Breast epithelium (tissue), 4 donors: ENCODE data around the gene TMEM115. TPM values are rescaled to one million over a fixed set of nuclear protein-coding genes. Genes with fewer than 3 reads are reported as not detected.

Experiments used
- DNase-seq, 2 donors: peaks; one replicate each; pipeline ENCODE4 v3.0.0-alpha.2; 2019; ENCODE audit warnings: low spot score in 2 of 2
- H3K27ac ChIP-seq, 2 donors: fragments of 200-600 bp; sonication (generic) in 1 of 2; one replicate each; pipeline ENCODE4 v1.5.1; 2016 to 2019; ENCODE audit warnings: mild to moderate bottlenecking in 1 of 2
- H3K27me3 ChIP-seq, 2 donors: fragments of 200-600 bp; sonication (generic) in 1 of 2; one replicate each; pipeline versions ENCODE4 v1.5.1 to v1.6.0; 2017 to 2019; ENCODE audit warnings: control low read depth in 1 of 2, mild to moderate bottlenecking in 1 of 2
- H3K36me3 ChIP-seq: fragments of 200-600 bp; one replicate; pipeline ENCODE4 v1.5.1; 2019
- H3K4me1 ChIP-seq, 2 donors: fragments of 200-600 bp; sonication (generic); one replicate each; pipeline ENCODE4 v1.5.1; 2016 to 2019; ENCODE audit warnings: control low read depth in 1 of 2
- H3K4me3 ChIP-seq, 3 donors: fragments of 200-600 bp; sonication (generic); 1 replicate in 2 of 3; 2 replicates in 1 of 3; pipeline ENCODE4 v1.5.1; 2016 to 2019; ENCODE audit warnings: mild to moderate bottlenecking in 3 of 3, moderate library complexity in 2 of 3
- H3K9me3 ChIP-seq, 2 donors: fragments of 200-600 bp; sonication (generic) in 1 of 2; one replicate each; pipeline ENCODE4 v1.5.1; 2016 to 2019; ENCODE audit warnings: control low read depth in 1 of 2
- CTCF ChIP-seq, 3 donors: fragments of 450-650 bp; IDR thresholded peaks; one replicate each; pipeline ENCODE4 v1.5.1; 2016 to 2017; ENCODE audit warnings: antibody characterized with exemption in 3 of 3, mild to moderate bottlenecking in 3 of 3, moderate library complexity in 3 of 3
- POLR2A ChIP-seq: fragments of 450-650 bp; IDR thresholded peaks from one replicate; pipeline ENCODE4 v1.6.1; 2016; ENCODE audit warnings: antibody characterized with exemption, mild to moderate bottlenecking, moderate library complexity
- POLR2AphosphoS5 ChIP-seq, 3 donors: sonication (generic); formaldehyde crosslinking; IDR thresholded peaks; one replicate each; pipeline ENCODE4 v1.6.1; 2017; ENCODE audit warnings: antibody characterized with exemption in 3 of 3
- intact Hi-C: fragments of 100-400 bp; cut with DNase I; formaldehyde crosslinking; loops from one replicate; pipeline ENCODE4 v1.15.1; 2023; ENCODE audit warnings: low total_unique reads
- total RNA-seq, 3 donors: library from RNA; depleted of rRNA; stranded (reverse); fragments of >200 nt; gene quantifications; one replicate each; pipeline ENCODE4 v1.1.0, GENCODE V29; 2016

Gene TMEM115
- total RNA-seq, 3 donors from 2014 or later = 46.7 to 67.3 (median 47.9) TPM

GRCh38 chr3:50331364-50331907, 27.9 kb downstream of the TMEM115 start:
- H3K4me1 ChIP-seq = peaks cover 9 to 27% of the 10 kb centered on the region in 2 donors
- DNase-seq = no peak
- H3K36me3 ChIP-seq = peaks cover 8% of the 10 kb centered on the region
- no peaks in the 10 kb centered on the region for H3K27me3 ChIP-seq
- H3K27ac ChIP-seq = no peak overlapping the region
- no peak overlapping the region for H3K4me3 ChIP-seq
- H3K9me3 ChIP-seq = no peaks in the 10 kb centered on the region
- TF ChIP-seq CTCF (IDR thresholded peaks at IDR 0.05) = no peak
- intact Hi-C loops = no loop called here

GRCh38 chr3:50330330-50330729, 29.0 kb downstream of the TMEM115 start:
- DNase-seq = no peak

GRCh38 chr3:50327943-50328691, 31.2 kb downstream of the TMEM115 start, which contains the start of gene TUSC2:
TUSC2 (minus strand) TSS chr3:50328223; CDS start chr3:50328099, 124 bp downstream.
- peak within 1 kb of the TSS; percentile 89 to 92 for H3K27ac ChIP-seq
- H3K4me1 ChIP-seq = peaks cover 0 to 8% of the 10 kb centered on the region in 2 donors
- no peaks in the 10 kb centered on the region for H3K27me3 ChIP-seq
- peak within 1 kb of the TSS; percentile 97 to 100 (median 98) for H3K4me3 ChIP-seq
- no peaks in the 10 kb centered on the region for H3K9me3 ChIP-seq
- H3K36me3 ChIP-seq = peaks cover 8% of the 10 kb centered on the region
- DNase-seq = peak; percentile 97
- TF ChIP-seq CTCF (IDR thresholded peaks at IDR 0.05) (peak in 1 of 3 donors; percentile 11), POLR2A (peak; percentile 56), POLR2AphosphoS5 (IDR thresholded peaks at IDR 0.05) (peak; percentile 62 to 91 (median 89))
- intact Hi-C loops = no loop called here

More at GRCh38 chr3:50330330-50330729, 29.0 kb downstream of the TMEM115 start:
- TF ChIP-seq CTCF (IDR thresholded peaks at IDR 0.05) (no peak), POLR2AphosphoS5 (IDR thresholded peaks at IDR 0.05) (no peak), POLR2A (no peak)
- Histone ChIP-seq H3K9me3 (no peaks in the 10 kb centered on the region), H3K4me1 (peaks cover under 1 to 19% of the 10 kb centered on the region in 2 donors), H3K4me3 (no peak overlapping the region), H3K36me3 (peaks cover 8% of the 10 kb centered on the region), H3K27me3 (no peaks in the 10 kb centered on the region), H3K27ac (no peak overlapping the region)
- intact Hi-C loops = no loop called here

GRCh38 chr3:50327129-50327528, 32.2 kb downstream of the TMEM115 start:
- H3K27me3 ChIP-seq = no peaks in the 10 kb centered on the region
- peaks cover 0 to 16% of the 10 kb centered on the region in 2 donors for H3K4me1 ChIP-seq
- peaks cover 8% of the 10 kb centered on the region for H3K36me3 ChIP-seq
- intact Hi-C loops = no loop called here
- no peak for TF ChIP-seq CTCF (IDR thresholded peaks at IDR 0.05)
- TF ChIP-seq POLR2AphosphoS5 (IDR thresholded peaks at IDR 0.05) = no peak
- TF ChIP-seq POLR2A = no peak
- no peak for DNase-seq
- no peaks in the 10 kb centered on the region for H3K9me3 ChIP-seq
- peak overlapping the region; percentile 97 to 100 (median 98) for H3K4me3 ChIP-seq
- H3K27ac ChIP-seq = peak overlapping the region in 1 of 2 donors; percentile 89

- Histone ChIP-seq H3K4me3 (no peak overlapping the region), H3K9me3 (no peaks in the 10 kb centered on the region), H3K27ac (no peak overlapping the region), H3K27me3 (no peaks in the 10 kb centered on the region), H3K36me3 (peaks cover 2% of the 10 kb centered on the region), H3K4me1 (peaks cover 0 to 20% of the 10 kb centered on the region in 2 donors)
- TF ChIP-seq POLR2A (no peak), POLR2AphosphoS5 (IDR thresholded peaks at IDR 0.05) (no peak), CTCF (IDR thresholded peaks at IDR 0.05) (no peak)
- no peak for DNase-seq
- intact Hi-C loops = no loop called here
Measured at GRCh38 chr3:50326182-50326541, 33.2 kb downstream of the TMEM115 start.
